Fibroblast of mammary gland (primary cell): ENCODE measurements around the gene SYNRG.

Experiments
- DNase-seq: peaks from one replicate; pipeline ENCODE4 v3.0.0-alpha.2; 2010; ENCODE audit warnings: low read depth
- H3K4me3 ChIP-seq: 2 replicates; pipeline ENCODE4 v1.5.1; 2011; ENCODE audit warnings: low read depth, mild to moderate bottlenecking, low read length, moderate library complexity; ENCODE audit not compliant: control insufficient read depth
- TF ChIP-seq, protein P1 (sequence below): conservative IDR thresholded peaks from 2 replicates; pipeline ENCODE4 v1.5.1; 2011; ENCODE audit warnings: low read depth, low read length, inconsistent platforms; ENCODE audit not compliant: control insufficient read depth, insufficient read depth

SYNRG gene

DNA sequence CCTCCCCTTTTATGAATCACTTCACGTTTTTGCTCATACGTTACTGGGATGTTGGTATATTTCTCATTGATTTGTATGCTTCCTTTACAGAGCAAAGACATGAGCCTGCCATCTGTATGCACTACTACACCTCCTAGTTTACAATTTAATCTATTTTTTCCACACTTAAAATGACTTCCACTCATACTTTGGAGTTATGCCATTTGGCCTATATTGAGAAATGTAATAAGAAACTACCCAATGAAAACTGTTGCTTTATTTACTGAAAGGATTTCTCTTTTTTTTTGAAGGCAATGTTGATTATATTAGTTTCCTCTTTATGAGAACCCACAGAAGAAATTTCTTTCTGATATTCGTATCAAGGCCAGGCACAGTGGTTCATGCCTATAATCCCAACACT is 76.5 kb downstream of the SYNRG start:
- no peak for DNase-seq
- no peak overlapping the region for H3K4me3 ChIP-seq
- TF ChIP-seq, protein P1, sequence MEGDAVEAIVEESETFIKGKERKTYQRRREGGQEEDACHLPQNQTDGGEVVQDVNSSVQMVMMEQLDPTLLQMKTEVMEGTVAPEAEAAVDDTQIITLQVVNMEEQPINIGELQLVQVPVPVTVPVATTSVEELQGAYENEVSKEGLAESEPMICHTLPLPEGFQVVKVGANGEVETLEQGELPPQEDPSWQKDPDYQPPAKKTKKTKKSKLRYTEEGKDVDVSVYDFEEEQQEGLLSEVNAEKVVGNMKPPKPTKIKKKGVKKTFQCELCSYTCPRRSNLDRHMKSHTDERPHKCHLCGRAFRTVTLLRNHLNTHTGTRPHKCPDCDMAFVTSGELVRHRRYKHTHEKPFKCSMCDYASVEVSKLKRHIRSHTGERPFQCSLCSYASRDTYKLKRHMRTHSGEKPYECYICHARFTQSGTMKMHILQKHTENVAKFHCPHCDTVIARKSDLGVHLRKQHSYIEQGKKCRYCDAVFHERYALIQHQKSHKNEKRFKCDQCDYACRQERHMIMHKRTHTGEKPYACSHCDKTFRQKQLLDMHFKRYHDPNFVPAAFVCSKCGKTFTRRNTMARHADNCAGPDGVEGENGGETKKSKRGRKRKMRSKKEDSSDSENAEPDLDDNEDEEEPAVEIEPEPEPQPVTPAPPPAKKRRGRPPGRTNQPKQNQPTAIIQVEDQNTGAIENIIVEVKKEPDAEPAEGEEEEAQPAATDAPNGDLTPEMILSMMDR = no peak

DNA sequence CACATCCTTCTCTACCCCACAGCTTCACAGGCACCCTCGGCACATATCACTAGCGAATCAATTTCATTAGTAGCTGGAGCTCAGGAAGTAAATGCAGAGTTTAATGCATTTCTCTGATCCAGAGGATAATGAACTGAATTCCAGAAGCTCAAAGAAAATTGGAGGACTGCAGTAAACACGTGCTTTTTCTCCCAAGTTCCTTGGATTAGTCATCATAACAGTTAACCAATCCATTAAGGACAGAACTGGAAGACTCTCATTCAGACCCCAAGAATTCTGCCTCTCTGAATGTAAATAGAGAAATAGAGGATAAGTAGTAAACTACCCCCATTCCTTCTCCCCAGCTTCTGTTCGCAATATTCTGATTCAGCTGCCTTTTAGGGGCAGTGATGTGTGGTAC is 78.8 kb downstream of the SYNRG start:
- DNase-seq = peak; percentile 34
- H3K4me3 ChIP-seq = no peak overlapping the region
- TF ChIP-seq, protein P1 = no peak

DNA sequence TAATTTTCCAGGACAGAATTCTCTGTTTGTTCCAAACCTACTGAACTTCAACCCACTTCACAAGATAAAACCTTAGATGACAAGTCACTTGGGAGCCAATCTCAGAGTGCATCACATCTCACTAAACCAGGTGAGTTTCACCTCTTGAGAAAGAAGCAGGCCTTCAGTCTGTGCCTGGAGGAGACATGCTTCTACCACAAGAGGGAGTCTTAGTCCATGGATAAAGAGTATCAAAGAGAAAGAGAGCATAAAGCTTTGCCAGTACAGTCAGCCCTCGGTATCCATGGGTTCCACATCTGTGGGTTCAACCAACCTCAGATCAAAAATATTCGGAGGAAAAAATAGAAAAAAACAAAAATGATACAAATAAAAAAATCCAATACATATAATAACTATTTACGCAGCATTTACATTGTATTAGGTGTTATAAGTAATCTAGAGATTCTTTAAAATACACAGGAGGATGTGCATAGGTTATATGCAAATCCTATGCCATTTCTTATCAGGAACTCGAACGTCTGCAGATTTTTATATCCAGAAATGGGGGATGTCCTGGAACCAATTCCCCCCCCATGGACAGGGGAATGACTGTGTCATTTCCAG is 81.9 kb downstream of the SYNRG start:
- TF ChIP-seq, protein P1 = peak; percentile 75
- DNase-seq = peak; percentile 64
- no peak overlapping the region for H3K4me3 ChIP-seq

DNA sequence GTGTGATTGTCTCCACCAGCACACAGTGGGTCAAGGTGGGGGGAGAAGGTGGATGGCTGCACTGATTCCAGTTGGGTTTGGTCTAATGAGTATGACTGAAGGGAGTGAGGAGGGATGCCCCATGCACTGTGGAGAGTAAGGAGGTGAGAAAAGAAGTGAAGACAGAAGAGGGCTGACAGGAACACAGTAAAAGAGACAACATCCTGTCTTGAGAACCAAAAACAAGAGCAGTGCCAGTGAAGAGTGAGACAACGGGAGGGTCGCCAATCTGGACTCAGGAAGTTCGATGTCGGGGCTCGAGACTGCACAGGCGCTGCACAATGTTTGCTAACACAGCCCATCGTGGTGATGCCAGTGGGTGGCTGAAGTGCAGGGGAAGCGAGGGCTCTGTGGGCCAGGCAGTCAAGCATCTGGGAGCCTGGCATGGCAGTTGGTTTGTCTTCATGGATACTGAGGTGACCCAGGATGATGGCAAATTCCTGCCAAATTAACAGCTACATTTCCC is 85.5 kb downstream of the SYNRG start:
- no peak for DNase-seq
- no peak overlapping the region for H3K4me3 ChIP-seq
- TF ChIP-seq, protein P1 = no peak

DNA sequence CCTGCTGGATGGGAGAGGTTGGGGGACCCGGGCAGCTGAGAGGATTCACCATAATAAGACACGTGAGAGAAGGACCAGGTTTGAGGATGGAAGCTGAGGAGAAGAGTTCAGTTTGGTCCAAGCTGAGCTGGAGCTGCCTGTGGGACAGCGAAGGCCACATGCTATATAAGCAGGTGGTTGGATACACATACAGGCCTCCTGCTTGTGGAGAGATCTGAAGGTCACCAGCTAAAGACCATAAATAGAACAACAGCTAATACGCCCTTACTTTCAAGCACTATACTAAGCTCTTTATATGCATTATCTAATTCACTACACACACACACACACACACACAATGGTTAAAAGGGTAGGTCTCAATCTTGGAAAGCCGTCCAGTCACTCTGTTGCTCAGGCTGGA is 87.4 kb downstream of the SYNRG start:
- DNase-seq = no peak
- H3K4me3 ChIP-seq = no peak overlapping the region
- TF ChIP-seq, protein P1 = no peak

DNA sequence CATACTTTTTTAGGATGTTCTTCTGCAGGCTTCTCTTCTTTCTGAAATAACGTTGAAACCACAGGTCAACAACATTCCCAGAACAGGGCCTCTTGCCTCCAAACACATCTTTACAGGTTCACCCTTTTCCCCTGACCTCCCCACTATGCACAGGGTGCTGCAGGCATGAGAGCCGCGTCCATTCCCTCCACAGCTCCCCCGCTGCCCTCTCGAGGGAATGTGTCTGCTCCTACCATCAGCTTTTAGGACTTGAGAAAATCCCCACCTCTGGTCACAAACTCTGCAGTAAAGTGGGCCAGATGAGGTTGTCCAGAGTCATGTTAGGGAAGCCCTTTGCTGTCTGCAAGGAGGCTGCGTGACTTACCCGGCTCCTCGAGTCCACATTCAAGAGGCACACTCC is 89.0 kb downstream of the SYNRG start:
- DNase-seq = no peak
- H3K4me3 ChIP-seq = no peak overlapping the region
- TF ChIP-seq, protein P1 = no peak
